ENCODE results near the gene RNF223. TPM values are rescaled to one million over a fixed set of nuclear protein-coding genes. Genes with fewer than 3 reads are reported as not detected.
"Not testable (repeated sequence)": the region's sequence is repeated elsewhere in the genome, so short reads cannot be mapped to it uniquely, and the experiment has no call there.

Gene RNF223
- total RNA-seq, 1 donor from 2014 or later = under 0.01 TPM

DNA sequence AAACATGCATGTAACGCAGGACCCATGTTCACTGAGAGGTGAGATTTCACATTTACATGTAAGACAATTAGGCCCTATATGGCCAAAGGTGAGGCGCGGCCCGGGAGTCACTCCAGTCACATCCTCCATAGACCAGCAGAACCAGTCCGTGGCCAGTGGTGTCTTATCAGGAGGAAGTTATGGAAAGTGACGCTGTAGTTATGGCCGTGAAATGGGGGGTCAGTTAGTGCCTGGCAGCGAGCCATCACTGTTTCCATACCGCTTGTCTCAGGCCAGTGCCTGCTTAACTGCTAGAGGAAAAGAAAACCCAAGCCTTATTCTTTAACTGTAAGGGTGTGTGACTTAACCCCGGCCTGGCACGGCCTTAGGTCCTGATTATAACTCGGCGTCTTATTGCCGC lies 35.6 kb upstream of the RNF223 start:
- no peak for DNase-seq (ENCODE audit: low read depth in 2 of 2)

- DNase-seq (ENCODE audit: low read depth in 2 of 2) = no peak
These were observed 32.6 kb upstream of the RNF223 start for GRCh38 chr1:1106510-1107221.

- not testable (repeated sequence) for DNase-seq (ENCODE audit: low read depth in 2 of 2)
These were observed 30.0 kb upstream of the RNF223 start for GRCh38 chr1:1104152-1104551.

- no peak for DNase-seq (ENCODE audit: low read depth in 2 of 2)
These were observed 27.4 kb upstream of the RNF223 start for GRCh38 chr1:1101503-1101902.

GRCh38 chr1:1100296-1100695 lies 26.2 kb upstream of the RNF223 start:
- no peak for DNase-seq (ENCODE audit: low read depth in 2 of 2)

DNA sequence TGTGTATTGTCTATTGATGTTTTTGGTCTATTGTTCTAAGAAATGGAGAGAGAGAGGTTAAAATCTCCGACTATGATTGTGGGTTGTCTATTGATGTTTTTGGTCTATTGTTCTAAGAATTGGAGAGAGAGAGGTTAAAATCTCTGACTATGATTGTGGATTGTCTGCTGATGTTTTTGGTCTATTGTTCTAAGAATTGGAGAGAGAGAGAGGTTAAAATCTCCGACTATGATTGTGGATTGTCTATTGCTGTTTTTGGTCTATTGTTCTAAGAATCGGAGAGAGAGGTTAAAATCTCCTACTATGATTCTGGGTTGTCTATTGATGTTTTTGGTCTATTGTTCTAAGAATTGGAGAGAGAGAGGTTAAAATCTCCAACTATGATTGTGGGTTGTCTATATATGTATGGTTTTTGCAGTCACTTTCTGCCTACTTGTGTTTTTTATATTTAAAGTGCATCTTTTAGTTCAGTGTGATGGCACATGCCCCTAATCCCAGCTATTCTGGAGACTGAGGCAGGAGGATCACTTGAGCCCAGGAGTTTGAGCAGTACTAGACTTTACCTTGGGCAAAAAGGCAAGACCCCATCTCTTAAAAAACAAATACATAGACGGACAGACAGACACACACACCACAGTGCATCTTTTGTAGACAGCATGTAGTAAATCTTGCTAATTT lies 25.5 kb upstream of the RNF223 start:
- DNase-seq (ENCODE audit: low read depth in 2 of 2) = no peak

DNA sequence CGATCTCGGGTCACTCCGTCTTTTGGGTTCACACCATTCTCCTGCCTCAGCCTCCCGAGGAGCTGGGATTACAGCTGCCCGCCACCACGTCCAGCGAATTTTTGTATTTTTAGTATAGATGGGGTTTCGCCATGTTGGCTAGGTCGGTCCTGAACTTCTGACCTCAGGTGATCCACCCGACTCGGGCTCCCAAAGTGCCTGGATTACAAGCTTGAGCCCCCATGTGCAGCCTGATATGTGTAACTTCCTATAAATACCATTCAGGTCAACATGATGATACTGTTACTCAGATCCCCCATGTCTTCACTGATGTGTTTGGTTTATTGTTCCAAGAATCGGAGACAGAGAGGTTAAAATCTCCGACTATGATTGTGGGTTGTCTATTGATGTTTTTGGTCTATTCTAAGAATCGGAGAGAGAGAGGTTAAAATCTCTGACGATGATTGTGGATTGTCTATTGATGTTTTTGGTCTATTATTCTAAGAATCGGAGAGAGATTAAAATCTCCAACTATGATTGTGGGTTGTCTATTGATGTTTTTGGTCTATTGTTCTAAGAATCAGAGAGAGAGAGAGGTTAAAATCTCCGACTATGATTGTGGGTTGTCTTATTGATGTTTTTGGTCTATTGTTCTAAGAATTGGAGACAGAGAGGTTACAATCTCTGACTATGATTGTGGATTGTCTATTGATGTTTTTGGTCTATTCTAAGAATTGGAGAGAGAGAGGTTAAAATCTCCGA lies 24.7 kb upstream of the RNF223 start:
- DNase-seq (ENCODE audit: low read depth in 2 of 2) = no peak

GRCh38 chr1:1096136-1096535 lies 22.0 kb upstream of the RNF223 start:
- not testable (repeated sequence) for DNase-seq (ENCODE audit: low read depth in 2 of 2)

DNA sequence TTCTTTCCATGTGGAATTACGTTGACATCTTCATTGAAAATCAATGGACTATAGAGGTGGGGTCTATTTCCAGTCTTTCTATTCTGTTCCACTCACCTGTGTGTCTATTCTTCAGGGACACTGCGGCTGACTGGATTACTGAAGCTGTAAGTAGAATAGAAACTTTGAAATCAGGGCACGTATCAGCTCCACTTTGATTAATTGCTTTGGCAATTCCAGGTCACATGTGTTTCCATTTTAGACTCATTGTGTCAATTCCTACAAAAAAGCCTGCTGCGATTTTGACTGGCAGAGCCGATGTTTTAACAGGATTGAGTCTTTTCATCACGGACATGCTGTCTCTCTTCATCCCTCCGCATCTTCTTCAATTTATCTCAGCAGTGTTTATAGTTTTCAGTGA lies 20.9 kb upstream of the RNF223 start:
- no peak for DNase-seq (ENCODE audit: low read depth in 2 of 2)

GRCh38 chr1:1093610-1093943 lies 19.5 kb upstream of the RNF223 start:
- DNase-seq (ENCODE audit: low read depth in 2 of 2) = no peak

DNA sequence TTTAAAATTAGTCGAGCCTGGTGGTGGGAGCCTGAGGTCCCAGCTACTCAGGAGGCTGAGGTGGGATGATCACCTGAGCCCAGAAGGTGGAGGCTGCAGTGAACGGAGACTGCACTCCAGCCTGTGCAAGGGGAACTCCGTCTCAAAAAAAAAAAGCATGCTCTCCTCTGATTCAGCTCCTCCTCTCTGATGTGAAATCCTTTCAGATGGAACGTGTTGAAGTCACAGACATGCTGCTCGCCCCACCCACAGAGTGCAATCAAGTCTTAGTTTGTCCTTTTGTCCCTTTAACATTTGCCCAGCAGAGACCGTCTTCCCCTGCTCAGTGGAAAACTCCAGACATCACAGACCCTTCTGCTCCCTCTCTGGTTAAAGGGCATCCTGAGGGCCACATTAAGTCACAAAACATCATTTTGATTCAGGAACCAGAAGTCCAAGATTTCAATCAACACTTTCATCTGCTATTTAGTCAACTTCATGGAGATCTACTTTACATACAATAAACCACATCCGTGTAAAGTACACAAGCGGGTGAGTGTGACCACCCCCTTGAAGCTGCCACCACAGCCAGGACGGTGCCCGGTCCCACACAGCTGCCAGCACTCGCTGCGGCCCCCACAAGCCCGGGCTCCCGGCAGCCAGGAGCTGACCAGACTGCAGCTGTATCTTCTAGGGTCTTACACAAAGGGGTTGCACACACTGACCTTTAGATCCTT lies 18.9 kb upstream of the RNF223 start:
- no peak for DNase-seq (ENCODE audit: low read depth in 2 of 2)

GRCh38 chr1:1092149-1092855 lies 18.2 kb upstream of the RNF223 start:
- no peak for DNase-seq (ENCODE audit: low read depth in 2 of 2)

DNA sequence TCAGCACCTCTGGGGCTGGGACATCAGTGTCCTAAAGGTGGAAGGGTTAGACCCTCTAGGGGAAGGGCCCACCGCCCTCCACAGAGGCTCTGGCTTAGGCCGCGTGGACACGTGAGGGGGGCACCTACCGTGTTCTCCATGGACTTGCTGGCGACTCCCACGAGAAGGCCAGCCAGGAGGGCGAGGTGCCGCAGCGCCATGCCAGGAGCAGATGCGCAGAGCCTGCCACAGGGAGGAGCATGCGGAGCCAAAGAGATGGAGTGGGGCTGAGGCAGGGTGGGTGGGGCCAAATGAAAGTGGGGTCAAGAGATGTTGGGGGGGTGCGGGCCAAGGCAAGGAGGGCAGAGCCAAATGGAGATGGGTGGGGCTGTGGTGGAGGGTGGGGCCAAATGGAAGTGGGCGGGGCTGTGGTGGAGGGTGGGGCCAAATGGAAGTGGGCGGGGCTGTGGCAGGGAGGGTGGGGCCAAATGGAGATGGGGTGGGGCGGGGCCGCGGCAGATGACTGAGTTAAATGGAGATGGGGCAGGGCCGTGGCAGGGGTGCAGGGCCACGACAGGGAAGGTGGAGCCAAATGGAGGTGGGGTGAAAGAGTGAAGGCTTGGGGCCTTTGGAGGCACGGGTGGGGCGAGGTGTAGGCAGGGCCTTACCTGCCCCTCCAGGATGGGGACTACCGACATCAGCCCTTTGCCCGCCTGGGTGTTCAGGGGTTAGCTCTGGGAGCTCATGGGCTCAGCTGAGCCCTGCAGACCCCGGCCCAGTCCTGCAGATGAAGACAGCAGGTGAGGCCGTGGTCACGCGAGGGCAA lies 17.4 kb upstream of the RNF223 start:
- DNase-seq (ENCODE audit: low read depth in 2 of 2) = no peak

DNA sequence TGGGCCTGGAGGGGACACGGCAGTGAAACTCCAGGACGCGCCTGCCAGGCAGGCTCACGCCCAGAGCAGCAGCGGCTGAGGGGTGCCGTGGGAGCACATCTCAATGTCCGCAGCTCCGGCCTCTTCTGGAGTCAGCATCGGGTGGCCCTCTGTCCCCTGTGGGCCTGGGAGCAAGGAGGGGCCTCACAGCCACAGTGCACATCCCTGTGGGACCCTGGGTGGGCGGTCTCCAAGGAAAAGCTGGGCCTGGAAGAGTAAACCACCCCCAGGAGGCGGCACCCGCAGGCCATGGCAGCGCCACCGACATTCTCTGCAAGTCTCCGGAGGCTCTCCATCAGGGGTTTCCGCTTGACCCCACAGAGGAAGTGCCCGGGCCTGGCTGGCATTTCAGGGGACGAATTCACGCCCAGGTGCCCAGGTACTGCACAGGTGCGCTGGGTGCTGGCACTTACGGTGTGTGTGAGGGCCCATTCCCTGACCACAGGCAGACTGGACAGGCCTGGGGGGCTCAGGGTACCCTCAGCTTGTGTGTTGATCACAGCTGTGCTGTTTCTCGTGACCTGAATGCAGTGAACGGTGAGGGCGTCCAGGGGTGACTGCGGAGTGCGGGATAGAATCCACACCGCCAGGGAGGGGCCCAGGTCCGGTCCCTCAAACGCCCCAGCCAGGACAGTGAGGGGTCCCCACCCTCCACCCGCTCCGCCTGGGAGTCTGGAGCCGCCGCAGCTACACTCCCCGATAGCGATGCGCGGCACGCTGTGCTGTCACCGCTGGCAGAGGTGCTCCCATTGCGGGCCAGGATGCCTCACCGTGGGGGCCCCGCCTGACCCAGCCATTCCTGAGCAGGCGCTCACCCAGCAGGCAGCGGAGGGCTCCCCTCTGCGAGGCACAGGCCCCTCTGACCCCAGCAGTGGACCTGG lies 16.6 kb upstream of the RNF223 start:
- DNase-seq (ENCODE audit: low read depth in 2 of 2) = no peak

DNA sequence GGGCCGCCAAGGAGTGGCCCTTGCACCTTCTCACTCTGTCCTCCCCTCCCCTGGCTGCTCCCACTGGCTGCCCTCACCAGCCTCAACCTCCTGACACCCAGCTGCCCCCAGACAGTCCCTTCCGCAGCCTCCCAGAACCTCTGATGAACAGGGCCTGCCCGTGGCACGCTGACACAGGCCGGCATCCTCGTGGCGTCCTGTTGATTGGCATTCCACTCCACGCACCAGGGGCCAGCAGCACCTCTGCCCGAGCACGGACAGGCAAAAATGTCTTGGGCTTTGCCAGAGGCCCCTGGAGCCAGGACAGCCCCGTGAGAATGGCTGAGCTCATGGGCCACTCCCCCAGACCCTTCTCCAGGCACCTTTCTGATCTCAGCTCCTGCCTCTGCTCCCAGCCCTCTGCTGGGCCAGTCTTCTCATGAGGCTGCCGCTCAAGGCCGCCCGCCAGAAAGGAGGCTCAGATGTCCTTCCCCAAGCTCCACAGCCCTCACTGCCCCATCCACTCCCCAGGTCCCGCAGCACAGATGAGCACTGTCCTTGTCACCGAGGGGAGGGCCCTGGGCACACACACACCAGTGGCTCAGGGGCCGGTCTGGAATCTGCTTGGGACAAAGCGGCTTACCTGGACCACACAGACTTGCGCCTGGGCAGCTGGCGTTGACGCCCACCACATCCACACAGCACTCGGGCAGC lies 15.8 kb upstream of the RNF223 start:
- no peak for DNase-seq (ENCODE audit: low read depth in 2 of 2)

DNA sequence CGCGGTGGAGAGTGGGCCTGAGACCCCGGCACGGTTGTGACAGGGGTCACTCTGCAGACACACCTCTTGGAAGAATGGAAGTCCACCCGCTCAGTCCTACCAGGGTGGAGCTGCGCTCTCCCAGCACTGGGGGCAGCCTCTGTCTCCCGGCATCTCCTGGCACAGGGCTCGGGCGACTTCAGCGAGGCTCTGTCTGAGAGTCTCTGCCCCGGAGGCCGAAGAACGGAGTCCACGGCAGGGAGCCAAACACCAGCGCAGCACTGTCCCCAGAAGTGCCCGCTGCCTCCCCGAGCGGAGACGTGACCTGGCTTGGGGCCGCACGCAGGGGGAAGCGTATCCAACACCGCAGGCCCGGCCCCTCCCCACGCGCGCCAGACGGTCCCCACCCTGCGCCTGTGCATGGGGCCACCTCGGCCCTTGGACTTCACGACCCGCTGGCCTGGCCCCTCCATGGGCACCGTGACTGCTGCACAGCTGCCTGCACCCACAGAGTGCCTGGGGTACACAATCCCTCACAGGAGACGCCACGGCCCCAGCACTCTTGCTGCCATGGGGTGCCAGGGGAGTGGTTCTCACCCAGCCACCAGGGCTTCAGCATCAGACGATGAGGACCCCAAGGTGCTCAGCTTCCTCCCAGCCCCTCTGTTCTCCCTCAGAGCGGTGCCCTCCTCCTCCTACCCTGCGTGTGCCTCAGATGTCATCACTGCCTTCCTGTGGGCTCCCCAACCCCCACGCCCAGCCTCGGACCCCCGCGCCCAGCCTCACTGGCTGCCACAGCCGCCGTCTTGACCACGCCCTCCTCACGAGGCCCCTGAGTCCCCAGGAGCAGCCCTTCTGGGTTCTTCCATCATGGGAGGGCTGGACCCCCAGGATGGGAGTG lies 14.9 kb upstream of the RNF223 start:
- no peak for DNase-seq (ENCODE audit: low read depth in 2 of 2)

- DNase-seq (ENCODE audit: low read depth in 2 of 2) = no peak
These were observed 14.1 kb upstream of the RNF223 start for GRCh38 chr1:1088029-1088800.
